HG03135 (cell line): ENCODE results near the gene KRT5.

ENCODE experiments used
- ATAC-seq: cut with Tn5 transposase; IDR thresholded peaks from one replicate; pipeline ENCODE4 v1.9.1; 2021; ENCODE audit warnings: mild to moderate bottlenecking, moderate library complexity; ENCODE audit not compliant: unreplicated experiment

KRT5 gene

DNA sequence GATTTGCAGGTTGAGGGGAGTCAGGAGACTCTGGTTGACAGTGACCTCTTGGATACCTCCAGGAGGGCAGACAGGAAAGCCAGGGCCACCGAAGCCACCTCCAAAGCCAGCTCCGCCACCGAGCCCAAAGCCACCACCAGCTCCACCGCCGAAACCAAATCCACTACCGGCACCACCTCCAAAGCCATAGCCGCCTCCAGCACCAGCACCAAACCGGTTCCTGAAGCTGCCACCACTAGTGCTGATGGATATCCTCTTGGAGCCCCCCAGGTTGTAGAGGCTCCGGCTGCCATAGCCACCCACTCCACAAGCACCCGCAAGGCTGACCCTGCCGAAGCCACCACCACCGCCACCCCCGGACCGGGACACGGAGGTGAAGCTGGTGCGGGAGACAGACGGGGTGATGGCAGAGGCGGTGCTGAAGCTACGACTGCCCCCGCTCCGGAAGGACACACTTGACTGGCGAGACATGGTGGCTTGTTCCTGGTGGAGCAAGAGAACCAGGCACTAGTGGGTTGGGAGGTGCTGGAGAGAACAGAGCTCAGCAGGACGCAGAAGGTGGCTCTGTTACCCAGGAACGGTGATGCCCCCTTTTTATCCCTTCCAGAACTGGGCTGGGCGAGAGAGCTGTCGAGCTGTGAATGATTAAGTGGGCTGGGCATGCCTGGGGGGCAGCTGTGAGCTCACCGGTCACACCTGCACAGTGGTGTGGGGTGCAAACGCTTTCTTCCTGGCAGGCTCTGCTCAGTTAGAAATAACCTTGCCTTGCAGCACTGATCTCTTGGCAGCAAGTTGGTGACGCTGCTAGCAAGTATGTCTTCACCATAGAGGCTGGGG is at the start of gene KRT5:
KRT5 (minus strand) TSS at position 569 of the 837 bp plus-strand sequence; CDS start at position 471, 98 bp downstream.
- no peak for ATAC-seq

DNA sequence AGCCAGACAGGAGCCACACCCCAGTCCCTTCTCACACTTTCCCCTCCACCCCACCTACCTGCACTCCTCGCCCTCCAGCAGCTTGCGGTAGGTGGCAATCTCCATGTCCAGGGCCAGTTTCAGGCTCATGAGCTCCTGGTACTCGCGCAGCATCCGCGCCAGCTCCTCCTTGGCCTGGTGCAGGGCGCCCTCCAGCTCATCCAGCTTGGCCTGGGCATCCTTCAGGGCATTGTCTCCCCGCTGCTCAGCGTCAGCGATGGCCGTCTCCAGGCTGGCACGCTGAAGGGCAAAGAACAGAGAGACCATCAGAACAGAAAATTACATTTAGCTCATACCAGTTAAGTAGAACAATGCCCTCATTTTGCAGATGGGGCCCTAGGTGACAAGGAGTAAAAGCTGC is 47.9 kb upstream of the KRT5 start:
- ATAC-seq, result no peak

DNA sequence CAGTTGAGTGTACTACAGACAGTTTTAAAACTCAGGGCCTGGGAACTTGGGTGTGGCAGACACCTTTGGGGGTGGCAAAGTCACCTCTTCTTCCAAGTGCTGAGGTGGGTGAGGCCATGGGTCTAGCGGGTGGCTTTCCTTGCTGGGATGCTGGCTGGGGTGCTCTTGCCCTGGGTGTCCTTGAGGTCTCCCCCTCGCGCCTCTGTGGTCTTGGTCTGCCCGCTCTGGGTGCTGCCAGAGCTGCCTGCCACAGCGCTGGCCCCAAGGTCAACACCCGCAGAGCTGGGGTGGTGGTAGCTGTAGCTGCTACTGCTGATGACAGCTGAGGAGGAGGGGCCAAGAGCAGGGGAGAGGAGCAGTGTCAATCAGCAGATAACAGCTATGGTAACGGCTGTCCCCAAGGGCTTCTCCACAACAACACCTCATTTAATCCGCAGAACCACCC is 46.7 kb upstream of the KRT5 start:
- no peak for ATAC-seq

DNA sequence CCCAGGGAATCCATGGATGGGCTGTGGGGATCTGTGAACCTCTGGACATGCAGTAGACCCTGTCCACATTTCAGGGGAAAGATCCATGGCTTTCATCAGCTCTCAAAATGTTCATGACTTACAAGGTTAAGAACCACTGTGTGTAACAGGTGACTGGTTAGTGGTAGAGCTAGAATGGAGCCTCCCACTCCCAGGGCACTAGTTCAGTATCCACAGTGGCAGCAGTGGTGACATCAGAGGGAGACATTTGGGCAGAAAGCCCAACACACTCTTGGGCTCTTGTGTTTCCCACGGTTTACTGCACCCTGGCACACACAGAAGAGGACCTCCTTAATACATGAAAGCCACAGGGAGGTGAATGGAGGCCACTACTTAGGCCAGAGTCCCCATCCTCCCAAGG is 44.4 kb upstream of the KRT5 start:
- no peak for ATAC-seq

DNA sequence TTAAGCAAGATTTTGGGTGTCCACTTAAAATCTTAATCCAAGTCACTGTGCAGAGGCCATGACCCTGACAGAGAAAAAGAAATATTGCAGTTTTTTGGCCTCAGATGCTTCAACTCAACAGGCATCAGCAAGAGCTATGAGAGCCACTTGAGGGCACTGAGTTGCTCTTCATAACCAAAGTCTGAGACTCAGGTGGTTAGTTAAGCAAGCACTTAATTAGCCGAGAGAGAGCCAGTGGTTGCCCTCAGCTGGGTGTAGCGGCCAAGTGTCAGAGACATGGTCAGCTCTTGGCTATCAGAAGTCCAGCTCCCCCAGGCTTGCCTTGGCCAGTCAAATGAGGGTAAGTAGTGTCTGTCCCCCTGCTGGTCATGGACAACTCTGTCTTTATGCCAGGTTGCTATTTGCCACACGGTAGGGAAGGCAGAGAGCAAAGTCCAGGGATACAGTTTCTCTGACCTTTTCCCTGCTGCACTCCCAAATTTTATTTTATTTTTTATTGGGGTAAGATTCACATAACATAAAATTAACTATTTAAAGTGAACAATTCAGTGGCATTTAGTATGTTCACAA is 41.8 kb upstream of the KRT5 start:
- ATAC-seq, result no peak

DNA sequence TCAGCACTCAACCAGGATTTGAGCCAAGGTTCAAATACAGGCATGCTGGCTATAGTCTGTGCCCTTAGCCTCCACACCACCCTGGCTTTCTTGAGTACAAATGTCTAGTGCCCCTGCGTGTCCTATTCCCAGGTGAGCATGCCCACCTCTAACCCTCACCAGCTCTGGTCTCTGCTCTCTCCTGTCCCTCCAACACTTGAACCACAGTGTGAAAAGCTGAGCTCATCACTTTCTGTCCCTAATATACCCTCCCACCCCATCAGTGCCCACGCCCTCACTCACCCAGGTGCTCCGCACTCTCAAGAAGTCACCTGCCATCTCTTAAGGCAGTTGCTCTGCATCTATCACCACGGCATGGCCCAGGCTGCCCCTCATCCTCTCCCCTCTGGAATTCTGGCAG is 39.8 kb upstream of the KRT5 start:
- ATAC-seq, result no peak

DNA sequence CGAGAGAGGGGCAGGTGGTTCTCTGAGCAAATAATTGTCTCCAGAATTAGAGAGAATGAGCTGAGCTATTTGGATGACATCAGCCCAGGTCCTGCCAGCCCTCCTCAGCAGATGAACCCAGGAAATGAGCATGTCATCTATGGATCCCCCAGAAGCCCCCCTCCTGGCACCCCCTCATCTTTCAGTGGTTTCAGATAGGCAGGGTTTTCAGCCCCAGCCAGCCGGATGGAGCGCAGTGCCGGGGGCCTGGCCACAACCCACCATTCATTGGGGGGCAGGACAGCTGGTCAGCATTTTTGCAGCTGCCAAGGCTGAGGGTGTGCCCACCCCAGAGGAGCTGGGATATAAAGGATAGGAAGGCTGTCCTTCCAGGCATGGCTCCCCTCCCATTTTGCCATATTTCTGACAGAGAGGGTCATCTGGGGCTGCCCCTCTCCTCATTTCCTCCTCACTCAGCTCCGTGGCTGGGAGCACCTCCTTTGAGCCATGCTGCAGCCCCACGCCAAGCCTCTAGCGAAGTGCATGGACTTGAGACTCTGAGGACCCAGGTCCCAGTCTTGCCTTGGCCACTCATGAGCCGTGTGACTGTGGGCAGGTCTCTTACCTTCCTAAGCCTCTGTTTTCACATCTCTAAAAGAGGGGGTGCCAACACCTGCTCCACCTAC is 38.7 kb upstream of the KRT5 start:
- ATAC-seq, result no peak

DNA sequence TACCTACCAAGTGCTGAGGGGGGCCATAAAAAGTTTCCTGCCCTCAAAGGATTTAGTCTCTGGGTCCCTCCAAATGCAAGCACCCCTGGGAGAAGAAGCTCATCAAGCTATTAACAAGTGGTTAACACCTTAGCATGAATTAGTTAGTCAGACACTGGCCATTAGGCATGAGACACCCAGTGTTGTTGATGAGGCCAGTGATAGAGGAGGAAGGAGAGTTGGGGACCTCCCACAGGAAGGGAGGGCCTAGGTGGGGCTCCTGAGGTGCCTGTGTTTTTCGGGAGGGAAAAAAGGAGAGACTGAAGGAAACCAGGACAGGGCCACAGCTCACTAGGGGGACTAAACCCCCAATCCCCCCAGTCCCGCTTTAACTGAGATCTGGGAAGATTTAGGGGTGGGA is 37.3 kb upstream of the KRT5 start:
- ATAC-seq, result no peak

DNA sequence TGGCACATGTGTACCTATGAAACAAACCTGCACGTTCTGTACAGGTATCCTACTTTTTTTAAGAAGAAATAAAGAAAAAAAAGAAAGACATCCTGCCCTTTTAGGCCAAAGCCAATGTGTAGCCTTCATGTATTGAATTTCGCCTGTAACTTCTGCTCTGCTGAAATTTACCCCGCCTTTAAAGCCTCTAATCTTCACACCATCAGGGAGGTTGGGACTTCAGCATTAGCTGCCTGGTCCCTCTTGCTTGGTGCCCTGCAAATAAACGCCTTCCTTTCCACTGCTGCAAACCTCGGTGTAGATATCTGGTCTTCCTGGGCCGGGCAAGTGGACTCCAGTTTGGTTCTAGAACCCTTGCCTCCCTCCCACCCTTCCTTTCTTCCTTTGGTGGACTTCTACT is 35.4 kb upstream of the KRT5 start:
- ATAC-seq, result no peak

DNA sequence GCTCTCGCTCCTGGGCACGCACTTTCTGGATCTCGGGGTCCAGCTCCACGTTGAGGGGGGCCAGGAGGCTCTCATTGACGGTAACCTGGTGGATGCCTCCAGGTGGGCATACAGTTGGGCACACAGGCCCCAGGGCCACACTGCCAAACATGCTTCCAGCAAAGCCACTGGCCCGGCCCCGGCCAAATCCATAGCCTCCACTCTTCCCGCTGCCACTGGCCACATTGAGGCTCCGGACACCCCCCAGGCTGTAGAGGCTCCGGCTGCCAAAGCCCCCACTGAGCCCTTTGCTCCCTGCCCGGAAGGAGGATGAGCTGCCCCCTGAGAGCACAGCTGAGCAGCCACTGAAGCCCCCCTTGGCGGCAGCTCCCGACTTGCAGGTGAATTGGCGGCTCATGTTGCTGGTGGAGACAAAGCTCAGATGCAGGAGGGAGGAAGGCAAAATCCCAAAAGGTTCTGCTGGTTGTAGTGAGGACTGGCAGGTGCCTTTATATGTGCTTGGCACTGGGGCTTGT is 32.5 kb upstream of the KRT5 start, which contains the start of gene KRT71:
KRT71 (minus strand) TSS at position 465 of the 515 bp plus-strand sequence; CDS start at position 397, 68 bp downstream.
- no peak for ATAC-seq

DNA sequence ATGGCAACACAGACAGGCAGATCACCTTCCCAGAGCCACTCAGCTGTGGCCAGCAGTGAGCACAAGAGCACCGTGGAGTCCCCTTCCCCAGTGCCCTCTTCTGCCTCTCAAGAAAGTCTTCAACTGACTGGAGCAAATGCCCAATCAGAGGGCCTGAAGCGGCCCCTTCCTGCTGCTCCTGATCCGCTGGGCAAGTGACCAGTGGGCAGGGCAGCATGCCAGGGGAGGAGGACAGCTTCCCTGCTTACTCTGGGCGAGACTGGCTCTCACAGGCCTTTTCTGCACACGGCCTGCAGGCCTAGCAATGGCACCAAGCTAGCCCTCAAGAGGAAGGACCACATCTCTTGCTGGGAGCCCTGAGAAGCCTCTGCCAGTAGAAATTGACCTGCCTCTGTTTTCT is 31.9 kb upstream of the KRT5 start:
- no peak for ATAC-seq

DNA sequence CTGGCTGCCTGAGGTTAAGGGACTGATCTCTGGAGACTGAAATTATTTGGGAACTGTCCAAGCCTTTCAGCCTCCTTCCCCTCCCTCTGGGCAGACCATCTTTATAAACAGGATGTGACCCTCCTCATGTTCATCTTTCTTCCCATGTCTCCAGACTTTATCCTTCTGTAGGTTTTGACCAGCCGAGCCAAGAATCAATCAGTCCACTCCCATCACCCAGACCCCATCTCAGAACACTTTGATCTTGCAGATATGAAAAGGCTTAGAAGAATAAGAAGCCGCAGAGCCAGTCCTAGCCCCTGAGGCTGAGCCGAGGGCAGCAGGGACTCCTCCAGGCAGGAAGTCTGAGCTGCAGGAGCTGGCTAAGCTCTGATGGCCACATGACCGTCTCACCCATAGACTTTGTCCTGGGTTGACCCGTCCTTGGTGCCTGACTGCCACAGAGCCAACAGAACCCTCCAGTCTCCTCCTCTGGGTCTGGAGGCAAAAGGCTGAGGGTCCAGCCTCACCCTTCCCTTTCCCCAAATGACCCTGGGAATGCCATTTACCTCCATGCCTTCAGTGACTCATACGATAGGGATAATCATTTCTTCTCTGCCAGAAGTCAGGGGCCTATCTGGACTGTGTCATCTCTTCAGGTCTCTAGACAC is 31.1 kb upstream of the KRT5 start:
- no peak for ATAC-seq

DNA sequence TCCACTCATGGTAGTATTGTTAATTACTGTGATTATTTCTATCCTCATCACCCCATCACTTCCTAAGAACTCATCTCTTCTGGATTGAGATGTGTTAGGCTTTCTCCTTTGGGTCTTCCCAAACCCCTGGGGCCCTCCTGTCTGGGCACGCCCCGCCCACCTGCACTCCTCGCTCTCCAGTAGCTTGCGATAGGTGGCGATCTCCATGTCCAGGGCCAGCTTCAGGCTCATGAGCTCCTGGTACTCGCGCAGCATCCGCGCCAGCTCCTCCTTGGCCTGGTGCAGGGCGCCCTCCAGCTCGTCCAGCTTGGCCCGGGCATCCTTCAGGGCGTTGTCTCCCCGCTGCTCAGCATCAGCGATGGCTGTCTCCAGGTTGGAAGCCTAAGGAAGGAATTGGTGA is 25.9 kb upstream of the KRT5 start:
- no peak for ATAC-seq

DNA sequence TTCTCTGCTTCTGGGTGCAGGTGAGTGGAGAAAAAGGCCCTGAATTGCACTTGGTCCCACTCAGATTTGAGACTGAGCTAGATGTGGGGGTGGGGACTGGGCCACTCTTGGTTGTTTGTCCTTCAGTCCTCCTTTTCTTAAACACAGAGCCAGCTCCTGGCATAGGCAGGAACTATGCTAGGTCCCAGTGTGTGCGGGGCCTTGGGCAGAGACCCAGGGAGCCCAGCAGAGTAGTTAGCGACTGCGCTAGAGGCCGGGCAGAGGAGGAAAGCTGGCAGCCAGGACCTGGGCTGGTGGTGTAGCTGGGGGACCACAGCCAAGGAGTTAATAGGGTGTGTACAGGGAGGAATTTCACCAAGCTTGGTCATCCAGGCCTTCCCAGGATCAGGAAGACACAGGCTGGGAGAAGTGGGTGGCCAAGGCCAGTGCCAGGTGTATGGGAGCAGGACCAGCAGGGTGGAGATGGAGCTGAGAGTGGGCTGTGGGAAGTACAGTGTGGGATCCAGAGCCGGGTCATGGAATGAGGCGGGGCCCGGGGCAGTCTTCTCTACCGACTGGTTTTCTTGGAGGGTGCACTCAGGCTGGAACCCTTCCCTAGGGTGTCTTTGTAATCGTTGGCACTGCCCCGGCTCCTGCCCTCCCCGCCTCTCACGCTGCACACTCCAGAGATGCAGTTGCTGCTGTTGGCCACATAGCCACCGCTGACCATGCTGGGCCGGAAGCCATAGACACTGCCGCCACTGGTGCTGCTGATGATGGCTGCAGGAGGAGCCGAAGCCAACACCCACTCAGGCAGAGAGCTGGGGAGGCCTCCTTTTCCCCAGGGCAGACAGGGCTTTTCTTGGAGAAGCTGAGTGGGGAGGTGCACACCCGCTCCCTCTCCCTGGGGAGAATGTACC is 24.0 kb upstream of the KRT5 start:
- ATAC-seq, result no peak

DNA sequence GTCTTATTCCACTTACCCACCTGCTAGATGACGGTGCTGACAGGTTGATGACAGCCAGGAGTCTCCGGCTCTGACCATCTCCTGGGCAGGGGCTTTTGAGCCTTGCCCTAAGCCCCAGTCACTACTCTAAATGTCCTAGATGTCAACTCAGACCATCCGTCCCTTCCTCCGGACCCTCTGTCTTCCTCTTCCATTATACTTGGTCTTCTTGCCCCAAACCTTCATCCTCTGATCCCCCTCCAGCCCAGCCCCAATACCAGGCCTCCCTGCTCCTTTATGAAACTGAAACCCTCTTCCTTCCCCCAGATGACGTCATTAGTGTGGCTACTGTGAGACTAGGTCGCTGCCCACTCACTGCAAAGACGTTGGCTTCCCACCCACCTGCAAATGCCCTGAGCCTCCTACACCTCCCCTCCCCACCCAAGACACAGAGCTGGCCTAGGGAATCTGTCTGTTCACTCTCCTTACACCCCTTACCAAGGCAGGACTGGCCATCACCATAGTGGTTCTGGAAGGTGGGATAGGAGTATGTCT is 22.7 kb upstream of the KRT5 start:
- no peak for ATAC-seq

DNA sequence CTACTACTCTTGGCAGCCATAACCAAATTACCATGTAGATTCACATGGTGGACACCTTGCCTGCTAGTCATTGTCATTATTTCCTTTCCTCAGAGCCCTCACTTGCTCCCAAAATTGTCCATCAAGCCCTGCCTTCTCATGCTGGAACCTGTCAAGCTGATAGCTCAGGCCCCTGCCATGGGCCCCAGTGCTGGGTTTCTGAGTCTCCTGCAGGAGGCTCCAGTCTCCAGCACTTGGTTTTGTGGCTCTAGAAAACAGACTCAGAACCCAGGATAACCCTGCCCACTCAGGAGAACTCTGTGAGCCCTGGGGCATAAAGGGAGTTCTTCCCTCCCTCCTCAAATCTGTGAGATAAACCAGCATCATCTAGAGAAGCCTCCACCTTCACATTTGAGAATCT is 22.0 kb upstream of the KRT5 start:
- ATAC-seq, result no peak

DNA sequence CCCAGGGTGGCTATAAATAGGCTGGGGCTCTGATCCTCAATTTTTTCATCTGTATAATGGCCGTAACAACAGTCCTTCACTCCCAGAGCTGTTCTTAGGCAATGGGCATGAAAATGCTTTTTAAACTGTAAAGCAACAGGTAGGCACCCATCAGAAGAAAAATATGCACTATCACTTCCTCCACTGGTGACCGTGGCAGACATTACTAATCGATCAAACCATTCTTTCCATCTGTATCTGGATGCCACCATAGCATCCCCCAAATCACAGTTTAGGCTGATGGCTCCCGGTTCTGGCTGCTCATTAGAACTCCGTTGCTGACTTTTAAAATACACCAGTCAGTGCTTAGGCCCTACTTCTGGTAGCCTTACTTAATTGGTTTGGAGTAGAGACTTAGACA is 21.5 kb upstream of the KRT5 start:
- no peak for ATAC-seq

DNA sequence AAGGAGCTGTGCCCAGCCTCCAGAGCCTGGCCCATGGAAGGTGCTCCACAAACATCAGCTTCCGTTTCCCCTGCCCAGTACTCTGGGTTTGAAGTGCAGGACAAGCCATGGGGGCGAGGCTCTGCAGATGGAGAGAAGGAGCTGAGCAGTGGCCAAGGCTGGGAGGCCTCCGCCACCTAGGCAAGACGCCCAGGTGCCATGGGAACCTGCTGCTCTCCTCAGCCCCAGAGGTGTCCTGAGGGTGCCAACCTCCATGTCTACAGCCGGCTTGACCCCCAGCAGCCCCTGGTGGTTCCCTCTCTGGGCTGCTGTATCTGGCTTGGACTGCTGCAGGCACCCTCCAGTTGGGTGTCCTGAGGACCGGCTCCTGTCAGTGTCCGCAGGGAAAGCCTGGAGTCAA is 20.3 kb upstream of the KRT5 start:
- no peak for ATAC-seq

DNA sequence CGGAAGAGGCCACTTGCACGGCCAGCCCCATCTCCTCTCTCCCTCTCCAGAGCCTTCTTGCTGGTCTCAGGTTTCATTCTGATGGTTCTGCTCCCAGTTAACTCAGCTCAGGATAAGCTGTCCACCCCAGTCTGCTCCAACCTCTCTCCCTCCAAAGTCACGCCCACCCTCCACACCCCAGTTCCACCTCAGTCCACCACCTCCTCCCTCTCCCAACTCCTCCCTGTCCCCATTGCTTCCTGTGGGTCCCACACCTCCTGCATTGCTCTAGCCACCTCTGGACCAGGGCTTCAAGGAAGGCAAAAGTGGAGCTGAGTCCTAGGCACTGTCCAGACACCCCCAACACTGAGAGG is 19.6 kb upstream of the KRT5 start:
- no peak for ATAC-seq
